A549 treated with dexamethasone at 1 μM for 4 hours (cell line): ENCODE data around the gene CCDC158. TPM values are rescaled to one million over a fixed set of nuclear protein-coding genes. Genes with fewer than 3 reads are reported as not detected.

Experiments
- total RNA-seq: library from RNA; stranded (reverse); fragments of 200-300 nt; extraction: Qiagen RNA extraction; gene quantifications from 5 replicates; pipeline ENCODE4 v1.2.3, GENCODE V29; 2022

CCDC158 gene
- 0.02 TPM in 1 of 5 replicates, not detected in the others for total RNA-seq

DNA sequence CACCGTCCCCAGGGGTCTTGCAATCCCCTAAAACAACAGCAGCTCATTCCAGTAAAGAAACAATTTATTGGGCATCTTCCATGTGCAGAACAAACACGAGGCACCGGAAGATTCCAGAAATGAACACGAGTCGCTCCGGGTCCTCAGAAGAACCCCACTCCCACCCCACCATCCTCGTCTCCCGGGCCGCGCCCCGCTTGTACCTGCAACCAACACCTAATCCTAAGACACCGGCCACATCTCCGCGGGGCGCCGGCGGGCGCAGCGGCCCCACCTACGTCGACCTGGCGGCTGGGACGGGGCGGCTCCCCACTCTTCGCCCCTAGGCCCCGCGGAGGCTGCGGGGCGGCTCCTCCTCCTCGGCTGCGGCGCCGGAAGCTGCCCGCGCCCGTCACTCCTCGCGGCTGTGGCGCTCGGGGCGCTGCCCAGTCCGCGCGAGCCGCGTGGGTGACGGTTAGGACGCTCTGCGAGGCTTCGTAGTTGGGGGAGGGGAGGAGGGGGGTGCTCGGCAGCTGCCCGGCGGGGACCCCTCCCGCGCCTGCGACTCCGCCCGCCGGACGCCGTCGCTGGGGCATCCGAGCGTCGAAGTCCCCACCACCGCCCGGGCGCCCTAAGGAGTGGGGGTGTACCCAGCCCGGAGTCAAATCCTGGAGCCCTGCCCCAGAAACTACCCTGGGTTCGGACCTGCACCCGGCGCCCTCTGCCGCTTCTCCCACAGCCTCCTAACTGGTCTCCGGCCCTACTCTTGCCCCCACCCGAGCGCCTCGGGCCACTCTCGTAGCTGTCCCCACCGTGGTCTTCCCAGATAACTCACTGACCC, at the start of gene CCDC158:
Gene CCDC158, minus strand, starts transcription at position 380 of the 820 bp plus-strand sequence. CDS start 17,934 bp downstream, outside the sequence.

GRCh38 chr4:76434901-76435527, 14.1 kb upstream of the CCDC158 start, which contains the start of gene SHROOM3:
Gene SHROOM3 (plus strand): TSS chr4:76435229. CDS start chr4:76436053, 824 bp downstream.

DNA sequence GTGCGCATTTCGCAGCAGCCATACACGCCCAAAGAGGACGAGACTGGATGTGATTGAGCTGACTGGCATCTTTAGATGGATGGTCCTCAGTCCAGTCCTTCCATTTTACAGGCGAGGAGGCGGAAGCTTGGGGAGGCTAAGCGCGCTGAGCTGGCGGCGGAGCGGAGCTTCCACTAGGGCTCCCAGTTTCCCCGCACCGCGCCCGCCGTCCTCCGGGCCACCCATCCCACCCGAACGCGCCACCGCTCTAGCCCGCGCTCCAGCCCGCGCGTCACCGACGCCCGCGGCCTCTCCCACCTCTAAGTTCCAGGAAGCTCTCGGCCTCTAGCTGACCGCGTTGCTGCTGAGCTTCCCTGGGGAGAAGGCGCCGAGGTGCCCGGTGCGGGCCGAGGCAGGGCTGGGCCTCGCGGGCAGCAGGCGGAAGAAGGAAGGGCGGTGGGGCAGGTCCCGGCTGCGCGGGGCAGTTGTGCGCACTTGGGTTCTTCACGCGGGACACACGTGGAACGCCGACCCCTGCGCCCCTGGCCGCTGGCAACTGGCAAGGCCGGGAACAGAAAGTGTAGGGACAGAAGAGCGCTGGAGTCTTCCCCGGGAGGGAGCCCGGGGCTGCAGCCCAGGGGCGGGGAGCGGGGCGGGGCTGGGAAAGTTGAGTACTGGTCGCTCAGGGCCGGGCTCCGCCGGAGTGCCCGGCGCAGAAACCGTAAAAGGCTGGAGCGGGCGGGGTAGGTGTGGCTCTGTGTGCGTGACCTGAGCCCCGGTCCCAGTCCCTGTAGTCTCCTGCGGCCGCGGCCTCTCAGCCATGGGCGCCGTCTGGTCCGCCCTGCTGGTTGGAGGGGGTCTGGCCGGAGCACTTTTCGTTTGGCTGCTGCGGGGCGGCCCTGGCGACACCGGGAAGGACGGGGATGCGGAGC, 114.7 kb downstream of the CCDC158 start, which contains the start of gene STBD1:
Gene STBD1, plus strand, starts transcription at position 763 of the 911 bp plus-strand sequence. Its CDS starts 37 bp downstream, at position 800.

Other genes starting within 250 kb of the CCDC158 start
- gene SCARB2, start 207.3 kb downstream of the CCDC158 start, total RNA-seq: 44.3 to 61.8 TPM (median 53.6 TPM) in 5 replicates
- gene FAM47E, start 169.4 kb downstream of the CCDC158 start, total RNA-seq: 0.08 to 0.36 TPM (median 0.22 TPM) in 5 replicates
- gene STBD1, start 114.4 kb downstream of the CCDC158 start, total RNA-seq: 11.9 to 13.8 TPM (median 13.3 TPM) in 5 replicates
- 9.5 to 19.2 TPM (median 17.3 TPM) in 5 replicates for gene SHROOM3, start 14.1 kb upstream of the CCDC158 start, total RNA-seq